ENCODE data around the gene SLC16A5.

GRCh38 chr17:75087182-75087557 is 584 bp upstream of the SLC16A5 start:
- TF ChIP-seq, protein P1, sequence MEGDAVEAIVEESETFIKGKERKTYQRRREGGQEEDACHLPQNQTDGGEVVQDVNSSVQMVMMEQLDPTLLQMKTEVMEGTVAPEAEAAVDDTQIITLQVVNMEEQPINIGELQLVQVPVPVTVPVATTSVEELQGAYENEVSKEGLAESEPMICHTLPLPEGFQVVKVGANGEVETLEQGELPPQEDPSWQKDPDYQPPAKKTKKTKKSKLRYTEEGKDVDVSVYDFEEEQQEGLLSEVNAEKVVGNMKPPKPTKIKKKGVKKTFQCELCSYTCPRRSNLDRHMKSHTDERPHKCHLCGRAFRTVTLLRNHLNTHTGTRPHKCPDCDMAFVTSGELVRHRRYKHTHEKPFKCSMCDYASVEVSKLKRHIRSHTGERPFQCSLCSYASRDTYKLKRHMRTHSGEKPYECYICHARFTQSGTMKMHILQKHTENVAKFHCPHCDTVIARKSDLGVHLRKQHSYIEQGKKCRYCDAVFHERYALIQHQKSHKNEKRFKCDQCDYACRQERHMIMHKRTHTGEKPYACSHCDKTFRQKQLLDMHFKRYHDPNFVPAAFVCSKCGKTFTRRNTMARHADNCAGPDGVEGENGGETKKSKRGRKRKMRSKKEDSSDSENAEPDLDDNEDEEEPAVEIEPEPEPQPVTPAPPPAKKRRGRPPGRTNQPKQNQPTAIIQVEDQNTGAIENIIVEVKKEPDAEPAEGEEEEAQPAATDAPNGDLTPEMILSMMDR (IDR thresholded peaks at IDR 0.05): no peak
- no peak for TF ChIP-seq POLR2A (IDR thresholded peaks at IDR 0.05)
